Umbilical cord (tissue), 2 donors: ENCODE data around the gene SLC26A8. TPM values are rescaled to one million over a fixed set of nuclear protein-coding genes. Genes with fewer than 3 reads are reported as not detected.
A peak's percentile ranks its signal among the peaks of the same experiment; 100 is the strongest.
"Not testable (repeated sequence)": the region's sequence is repeated elsewhere in the genome, so short reads cannot be mapped to it uniquely, and the experiment has no call there.

Source experiments
- DNase-seq: peaks from one replicate; pipeline ENCODE4 v3.0.0-alpha.2; 2015; ENCODE audit warnings: low spot score
- total RNA-seq: library from RNA; depleted of rRNA; stranded (reverse); fragments of >200 nt; gene quantifications from one replicate; pipeline ENCODE4 v1.2.3, GENCODE V29; 2014; ENCODE audit warnings: low replicate concordance; ENCODE audit not compliant: insufficient read depth

SLC26A8 gene
- total RNA-seq, 1 donor from 2014 or later: 3.1 TPM

DNA sequence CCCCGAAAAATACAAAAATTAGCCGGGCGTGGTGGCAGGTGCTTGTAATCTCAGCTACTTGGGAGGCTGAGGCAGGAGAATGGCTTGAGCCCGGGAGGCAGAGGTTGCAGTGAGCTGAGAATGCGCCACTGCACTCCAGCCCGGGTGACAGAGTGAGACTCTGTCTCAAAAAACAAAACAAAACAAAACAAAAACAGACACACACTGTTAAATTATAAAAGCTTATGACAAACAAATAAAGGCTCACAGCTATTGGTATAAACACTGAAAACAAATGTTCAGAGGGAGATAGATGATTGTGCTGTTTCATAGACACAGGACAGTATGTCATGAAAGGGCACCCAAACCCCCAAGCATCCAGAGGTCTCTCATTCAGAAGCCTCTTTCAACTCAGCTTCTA, 107.5 kb downstream of the SLC26A8 start:
- DNase-seq: not testable (repeated sequence)

DNA sequence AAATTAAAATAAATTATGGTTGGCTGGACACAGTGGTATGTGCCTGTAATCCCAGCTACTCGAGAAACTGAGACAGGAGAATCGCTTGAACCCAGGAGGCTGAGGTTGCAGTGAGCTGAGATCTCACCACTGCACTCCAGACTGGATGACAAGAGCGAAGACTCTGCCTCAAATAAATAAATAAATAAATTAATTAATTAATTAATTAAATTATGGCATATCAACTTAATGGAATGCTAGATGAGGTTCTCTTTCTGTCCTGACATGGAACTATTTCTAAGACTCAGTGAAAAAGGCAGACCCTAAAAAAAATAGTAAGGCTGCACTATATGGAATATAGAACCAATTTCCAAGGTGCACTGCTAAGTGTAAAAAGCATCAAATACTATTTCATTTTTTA, 108.4 kb downstream of the SLC26A8 start:
- no peak for DNase-seq

DNA sequence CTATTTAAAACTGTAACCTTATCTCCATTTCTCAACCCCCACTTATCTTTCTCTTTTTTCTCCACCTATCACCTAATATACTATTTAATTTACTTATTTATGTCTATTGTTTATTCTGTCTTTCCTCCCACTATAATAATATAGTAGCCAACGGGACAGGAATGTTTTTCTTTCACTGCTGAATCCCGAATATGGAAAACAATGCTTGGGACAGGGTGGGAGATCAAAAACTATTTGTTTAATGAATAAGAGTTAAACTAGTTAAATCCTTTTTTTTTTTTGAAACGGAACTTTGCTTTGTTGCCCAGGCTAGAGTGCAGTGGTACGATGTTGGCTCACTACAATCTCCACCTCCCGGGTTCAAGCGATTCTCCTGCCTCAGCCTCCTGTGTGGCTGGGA, 109.9 kb downstream of the SLC26A8 start:
- DNase-seq: no peak

DNA sequence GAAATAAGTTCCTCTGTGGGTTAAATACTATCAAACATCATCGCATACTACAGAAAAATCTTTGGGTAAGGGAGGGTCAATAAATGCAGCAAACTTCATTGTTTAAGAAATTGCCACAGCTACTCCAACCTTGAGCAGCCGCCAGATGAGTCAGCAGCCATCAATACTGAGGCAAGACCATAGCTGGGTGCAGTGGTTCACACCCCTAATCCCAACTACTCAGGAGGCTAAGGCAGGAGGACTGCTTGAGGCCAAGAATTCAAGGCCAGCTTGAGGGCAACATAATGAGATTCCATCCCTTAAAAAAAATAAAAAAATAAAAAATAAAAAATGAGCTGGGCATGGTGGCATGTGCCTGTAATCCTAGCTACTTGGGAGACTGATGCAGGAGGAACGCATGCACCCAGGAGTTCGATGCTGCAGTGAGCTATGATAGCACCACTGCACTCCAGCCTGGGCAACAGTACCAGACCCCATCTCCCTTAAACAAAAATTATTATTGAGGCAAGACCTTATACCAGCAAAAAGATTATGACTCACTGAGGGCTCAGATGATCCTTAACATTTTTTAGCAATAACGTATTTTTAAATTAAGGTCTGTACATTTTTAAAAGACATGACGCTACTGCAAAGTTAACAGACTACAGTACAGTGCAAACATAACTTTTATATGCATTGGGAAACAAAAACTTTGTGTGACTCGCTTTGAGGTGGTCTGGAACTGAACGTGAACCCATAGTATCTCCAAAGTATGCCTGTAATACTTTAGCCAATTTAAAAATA, 112.4 kb downstream of the SLC26A8 start:
- DNase-seq: no peak

DNA sequence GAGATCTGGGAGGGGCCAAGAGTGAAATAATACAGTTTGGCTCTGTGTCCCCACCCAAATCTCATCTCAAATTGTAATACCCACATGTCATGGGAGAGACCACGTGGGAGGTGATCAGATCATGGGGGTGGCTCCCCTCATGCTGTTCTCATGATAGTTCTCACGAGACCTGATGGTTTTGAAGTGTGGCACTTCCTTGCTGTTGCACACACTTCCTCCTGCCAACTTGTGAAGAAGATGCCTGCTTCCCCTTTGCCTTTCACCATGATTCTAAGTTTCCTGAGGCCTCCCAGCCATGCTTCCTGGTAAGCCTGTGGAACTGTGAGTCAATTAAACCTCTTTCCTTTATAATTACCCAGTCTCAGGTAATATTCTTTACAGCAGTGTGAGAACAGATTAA, 114.9 kb downstream of the SLC26A8 start:
- not testable (repeated sequence) for DNase-seq

DNA sequence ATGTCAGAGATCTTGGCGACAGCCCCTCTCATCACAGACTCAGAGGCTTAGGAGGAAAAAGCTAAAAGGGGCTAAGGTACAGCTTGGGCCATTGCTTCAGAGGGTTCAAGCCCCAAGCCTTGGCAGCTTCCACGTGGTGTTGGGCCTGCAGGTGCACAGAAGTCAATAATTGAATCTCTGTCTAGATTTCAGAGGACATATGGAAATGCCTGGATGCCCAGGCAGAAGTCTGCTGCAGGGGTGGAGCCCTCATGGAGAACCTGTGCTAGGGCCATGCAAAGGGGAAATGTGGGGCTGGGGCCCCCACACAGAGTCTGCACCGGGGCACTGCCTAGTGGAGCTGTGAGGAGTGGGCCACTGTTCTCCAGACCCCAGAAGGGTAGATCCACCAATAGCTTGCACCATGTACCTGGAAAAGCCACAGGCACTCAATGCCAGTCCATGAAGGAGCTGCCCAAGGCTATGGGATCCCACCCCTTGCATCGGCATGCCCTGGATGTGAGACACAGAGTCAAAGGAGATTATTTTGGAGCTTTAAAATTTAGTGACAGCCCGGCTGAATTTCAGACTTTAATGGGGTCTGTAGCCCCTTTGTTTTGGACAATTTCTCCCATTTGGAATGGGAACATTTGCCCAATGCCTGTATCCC, 115.6 kb downstream of the SLC26A8 start:
- DNase-seq: not testable (repeated sequence)

DNA sequence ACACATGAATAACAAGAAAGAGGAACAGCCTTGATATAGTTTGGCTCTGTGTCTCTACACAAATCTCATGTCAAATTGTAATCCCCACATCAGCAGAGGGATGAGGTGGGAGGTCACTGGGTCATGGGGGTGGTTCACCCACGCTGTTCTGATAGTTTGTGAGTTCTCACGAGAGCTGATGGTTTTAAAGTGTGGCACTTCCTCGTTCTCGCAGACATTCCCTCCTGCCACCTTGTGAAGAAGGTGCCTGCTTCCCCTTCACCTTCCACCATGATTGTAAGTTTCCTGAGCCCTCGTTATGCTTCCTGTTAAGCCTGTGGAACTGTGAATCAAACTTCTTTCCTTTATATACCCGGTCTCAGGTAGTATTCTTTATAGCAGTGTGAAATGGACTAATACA, 116.7 kb downstream of the SLC26A8 start:
- no peak for DNase-seq

DNA sequence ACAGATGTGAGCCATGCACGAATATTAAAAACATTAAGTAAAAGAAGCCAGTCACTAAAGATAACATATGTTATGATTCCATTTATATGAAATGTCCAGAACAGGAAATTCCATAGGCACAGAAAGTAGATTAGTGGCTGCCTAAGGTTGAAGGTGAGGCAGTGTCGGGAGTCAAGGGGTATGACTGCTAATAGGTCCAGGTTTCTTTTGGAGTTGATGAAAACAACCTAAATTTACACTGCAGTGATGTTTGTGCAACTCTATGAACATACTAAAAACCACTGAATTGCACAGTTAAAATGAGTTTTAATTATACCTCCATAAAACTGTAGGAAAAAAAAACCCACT, 118.0 kb downstream of the SLC26A8 start:
- no peak for DNase-seq

DNA sequence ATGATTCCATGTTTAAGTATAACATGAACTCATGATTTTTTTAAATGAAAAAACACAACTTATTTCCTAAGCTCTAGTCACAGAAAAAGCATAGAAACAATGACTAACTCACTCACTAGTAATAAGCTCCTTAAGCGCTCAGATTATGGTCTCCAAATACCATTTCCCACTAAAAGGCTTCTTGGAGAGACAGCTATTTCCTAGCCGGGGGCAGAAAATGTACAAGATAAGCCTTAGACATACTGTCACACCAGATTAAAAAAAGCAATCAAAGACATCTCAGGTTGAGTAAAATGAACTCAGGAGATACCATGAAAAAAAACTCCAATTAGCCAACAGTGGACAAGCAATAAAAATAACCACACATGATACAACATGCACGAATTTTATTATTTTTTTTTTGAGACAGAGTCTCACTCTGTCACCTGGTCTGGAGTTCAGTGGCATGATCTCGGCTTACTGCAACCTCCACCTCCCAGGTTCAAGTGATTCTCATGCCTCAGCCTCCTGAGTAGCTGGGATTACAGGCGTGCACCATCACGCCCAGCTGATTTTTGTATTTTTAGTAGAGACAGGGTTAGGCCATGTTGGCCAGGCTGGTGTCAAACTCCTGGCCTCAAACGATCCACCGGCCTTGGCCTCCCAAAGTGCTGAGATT, 118.5 kb downstream of the SLC26A8 start:
- peak; percentile 30 for DNase-seq

DNA sequence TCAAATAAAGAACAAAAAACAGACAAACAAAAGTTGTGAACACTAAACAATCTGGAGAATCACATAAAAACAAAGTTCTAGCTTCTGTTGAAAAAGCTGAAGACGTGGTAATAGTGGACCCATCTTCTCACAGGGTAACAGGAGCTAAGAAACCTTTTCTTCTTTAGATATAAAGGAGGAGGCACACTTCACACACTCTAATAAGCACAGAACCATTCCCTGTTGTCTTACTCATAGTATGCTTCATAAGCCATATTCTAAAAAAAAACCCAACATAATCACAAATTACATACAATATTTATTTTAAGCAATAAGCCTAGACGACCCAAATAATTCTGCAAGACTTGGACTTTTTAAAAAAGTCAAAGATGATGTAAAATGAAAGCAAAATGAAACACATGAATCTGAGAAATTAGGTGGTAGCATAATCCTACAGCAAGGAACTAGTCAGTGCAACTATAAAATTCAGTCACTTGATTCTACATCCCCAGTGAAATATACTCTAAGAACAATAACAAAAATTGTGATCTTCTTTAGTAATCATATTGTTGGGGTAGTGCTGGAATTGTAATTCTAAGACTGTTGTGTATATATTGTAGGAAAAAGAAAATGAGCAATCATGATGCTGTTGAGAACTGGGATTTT, 119.2 kb downstream of the SLC26A8 start:
- DNase-seq: no peak

DNA sequence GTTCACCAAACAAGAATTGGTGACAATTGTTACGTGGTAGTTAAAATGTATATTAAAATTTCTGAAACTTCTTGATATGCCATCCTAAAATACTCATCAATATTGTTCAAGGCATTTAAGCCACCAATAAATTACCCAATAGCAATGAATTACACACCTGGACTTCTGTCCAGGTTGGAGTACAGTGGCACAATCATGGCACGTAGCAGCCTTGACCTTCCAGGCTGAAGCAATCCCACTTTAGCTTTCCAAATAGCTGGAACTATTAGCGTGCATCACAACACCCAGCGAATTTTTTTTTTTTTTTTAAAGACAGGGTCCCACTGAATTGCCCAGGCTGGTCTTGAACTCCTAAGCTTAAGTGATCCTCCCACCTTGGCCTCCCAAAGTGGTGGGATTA, 120.8 kb downstream of the SLC26A8 start:
- DNase-seq: no peak

DNA sequence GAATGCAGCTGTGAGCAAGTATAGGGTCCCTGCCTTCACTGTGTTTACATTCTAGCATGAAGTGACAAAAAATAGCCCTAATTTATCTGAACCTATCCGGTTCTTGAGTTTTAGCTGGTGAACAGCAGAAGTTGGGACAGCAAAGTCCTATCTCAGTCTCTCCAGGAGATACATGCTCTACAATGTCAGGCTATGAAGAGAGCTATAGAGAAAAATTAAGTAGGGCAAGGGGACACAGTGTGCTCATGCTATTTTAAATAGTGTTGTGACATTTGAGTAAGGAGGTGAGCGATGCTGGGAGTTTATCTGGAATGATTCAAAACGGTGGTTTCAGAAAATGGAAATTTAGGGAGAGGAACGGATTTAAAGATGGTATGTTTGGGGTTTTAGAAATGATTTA, 124.0 kb downstream of the SLC26A8 start:
- DNase-seq: no peak

DNA sequence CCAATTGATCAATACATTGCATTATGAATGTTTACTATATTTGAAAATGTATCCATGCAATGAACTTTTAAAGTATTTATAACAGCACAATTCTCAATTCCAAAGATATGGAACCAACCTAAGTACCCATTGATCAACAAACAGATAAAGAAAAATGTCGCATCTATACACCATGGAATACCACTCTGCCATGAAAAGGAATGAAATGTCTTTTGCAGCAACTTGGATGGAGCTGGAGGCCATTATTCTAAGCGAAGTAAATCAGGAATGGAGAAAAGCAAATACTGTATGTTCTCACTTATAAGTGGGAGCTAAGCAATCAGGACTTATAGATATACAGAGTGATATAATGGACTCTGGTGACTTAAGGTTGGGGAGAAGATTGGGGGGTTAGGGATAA, 126.4 kb downstream of the SLC26A8 start:
- DNase-seq: no peak

DNA sequence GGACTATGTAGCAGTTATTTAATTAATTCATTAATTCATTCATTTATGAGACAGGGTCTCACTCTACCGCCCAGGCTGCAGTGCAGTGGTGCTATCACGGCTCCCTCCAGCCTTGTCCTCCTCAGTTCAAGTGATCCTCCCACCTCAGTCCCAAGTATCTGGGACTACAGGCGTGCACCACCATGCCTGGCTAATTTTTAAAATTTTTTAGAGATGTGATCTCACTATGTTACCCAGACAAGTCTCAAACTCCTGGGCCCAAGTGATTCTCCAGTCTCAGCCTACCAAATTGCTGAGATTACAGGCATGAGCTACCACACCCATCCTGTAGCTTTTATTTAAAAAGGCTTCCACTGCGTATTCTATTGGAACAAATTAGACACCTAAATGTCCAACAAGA, 127.0 kb downstream of the SLC26A8 start:
- no peak for DNase-seq

DNA sequence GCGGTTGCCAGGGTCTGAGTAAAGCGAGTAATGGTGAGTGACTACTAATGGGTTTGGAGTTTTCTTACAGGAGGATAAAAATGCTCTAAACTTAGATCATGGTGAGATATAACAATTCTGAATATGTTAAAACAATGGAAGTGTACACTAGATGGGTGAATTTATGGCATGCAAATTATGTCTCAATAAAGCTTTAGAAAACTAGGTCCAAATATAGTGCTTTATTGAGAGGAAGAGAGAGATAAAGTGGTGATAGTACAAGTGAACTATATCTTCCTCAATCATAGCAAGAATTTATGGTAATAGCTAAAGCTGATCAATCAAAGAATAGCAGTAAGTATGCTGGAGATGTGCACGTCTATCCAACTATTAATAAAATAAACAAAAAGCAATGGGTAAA, 127.4 kb downstream of the SLC26A8 start:
- DNase-seq: no peak

DNA sequence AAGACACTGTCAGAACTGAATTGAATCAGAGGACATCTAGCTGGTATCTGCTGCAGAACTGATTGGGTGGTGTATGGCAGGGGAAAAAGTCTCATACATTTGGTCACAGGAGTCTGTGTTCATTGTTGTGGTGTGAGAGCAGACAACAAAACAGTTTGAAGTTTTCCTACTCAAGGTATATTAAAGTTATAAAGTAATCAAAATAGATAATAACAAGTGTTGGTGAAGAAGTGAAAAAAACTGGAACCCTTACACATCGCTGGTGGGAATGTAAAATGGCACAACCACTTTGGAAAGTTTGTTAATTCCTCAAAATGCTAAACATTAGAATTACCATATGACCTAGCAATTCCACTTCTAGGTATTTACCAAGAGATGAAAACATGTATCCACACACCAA, 128.2 kb downstream of the SLC26A8 start:
- no peak for DNase-seq

DNA sequence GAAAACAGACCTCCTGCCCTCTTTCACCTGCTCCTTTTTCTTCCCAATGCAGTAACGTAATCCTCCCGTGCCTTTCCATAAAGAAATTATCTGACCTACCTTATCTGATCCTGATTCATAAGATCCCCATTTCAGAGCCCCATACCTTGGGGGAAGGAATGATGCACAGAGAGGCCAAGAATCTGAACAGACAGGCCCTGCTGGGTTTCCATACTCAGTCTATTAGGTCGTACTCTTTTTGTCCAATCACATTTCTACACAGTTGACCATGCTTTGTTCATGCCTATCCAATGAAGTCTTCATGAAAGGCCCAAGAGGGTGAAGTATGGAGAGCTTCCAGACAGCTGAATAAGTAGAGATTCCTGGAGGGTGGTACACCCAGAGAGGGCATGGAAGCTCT, 128.9 kb downstream of the SLC26A8 start:
- no peak for DNase-seq

DNA sequence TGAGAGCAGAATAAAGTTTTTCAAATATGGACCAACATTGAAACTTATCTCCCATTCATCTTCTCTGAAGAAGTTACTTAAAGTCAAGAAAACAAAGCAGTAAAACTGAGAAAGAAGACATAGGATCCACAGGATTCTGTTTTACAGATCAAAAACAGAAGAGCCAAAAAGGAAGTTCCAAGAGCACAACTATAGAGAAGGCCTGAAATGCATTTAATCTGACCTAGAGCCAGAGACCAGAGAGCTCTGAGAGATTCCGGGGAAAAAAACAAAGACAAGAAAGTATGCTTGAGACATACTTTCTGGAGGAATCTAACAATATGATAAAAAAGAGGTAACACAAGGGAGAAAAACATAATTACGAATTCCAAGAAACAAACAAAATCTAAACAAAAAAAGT, 129.7 kb downstream of the SLC26A8 start:
- no peak for DNase-seq
